Muscle layer of colon (tissue), 2 donors: ENCODE results near the gene PDGFC.
"Not testable (repeated sequence)": the region's sequence is repeated elsewhere in the genome, so short reads cannot be mapped to it uniquely, and the experiment has no call there.

Experiments
- H3K27ac ChIP-seq: one replicate; pipeline ENCODE4 v1.7.0; 2013; ENCODE audit warnings: low read depth, mild to moderate bottlenecking, low read length, moderate library complexity
- H3K27me3 ChIP-seq, 2 donors: one replicate each; pipeline ENCODE4 v1.7.0; 2013; ENCODE audit warnings: low read length in 2 of 2, mild to moderate bottlenecking in 2 of 2; ENCODE audit not compliant: insufficient read depth in 2 of 2, control insufficient read depth in 1 of 2
- H3K36me3 ChIP-seq: one replicate; pipeline ENCODE4 v1.7.0; 2013; ENCODE audit warnings: mild to moderate bottlenecking, low read length; ENCODE audit not compliant: insufficient read depth
- H3K4me1 ChIP-seq: one replicate; pipeline ENCODE4 v1.7.0; 2013; ENCODE audit warnings: mild to moderate bottlenecking, low read length; ENCODE audit not compliant: insufficient read depth
- H3K4me3 ChIP-seq, 2 donors: one replicate each; pipeline ENCODE4 v1.7.0; 2013; ENCODE audit warnings: low read length in 2 of 2, low read depth in 1 of 2, mild to moderate bottlenecking in 1 of 2, moderate library complexity in 1 of 2
- H3K9ac ChIP-seq: one replicate; pipeline ENCODE4 v1.7.0; 2013; ENCODE audit warnings: low read length
- H3K9me3 ChIP-seq: one replicate; pipeline ENCODE4 v1.7.0; 2013; ENCODE audit warnings: mild to moderate bottlenecking, low read length
- donor health status: abdominal sarcoma.
- donor health status: Adenocarcinoma of cecum.

PDGFC gene

DNA sequence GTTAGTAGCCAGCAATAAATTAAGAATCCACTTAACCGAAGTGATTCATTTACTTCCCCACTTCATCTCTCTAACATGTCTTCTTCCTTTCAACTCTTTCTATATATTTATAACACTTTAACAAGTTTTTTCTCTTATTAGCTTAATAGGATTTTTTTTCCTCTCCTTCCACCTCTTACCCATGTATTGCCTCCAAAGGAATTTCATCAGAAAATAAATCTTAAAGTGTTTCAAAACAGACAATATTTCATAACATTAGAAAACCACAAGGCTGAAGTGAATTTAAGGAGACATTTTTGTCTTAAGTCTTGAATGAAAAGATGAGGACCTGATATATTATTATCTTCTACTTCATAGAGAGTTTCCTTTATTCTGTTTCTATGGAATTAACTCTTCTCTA is 101.5 kb downstream of the PDGFC start:
- Histone ChIP-seq H3K27me3 (no peaks in the 10 kb centered on the region), H3K36me3 (no peaks in the 10 kb centered on the region), H3K27ac (no peak overlapping the region), H3K9me3 (no peaks in the 10 kb centered on the region), H3K4me3 (no peak overlapping the region), H3K9ac (no peak overlapping the region), H3K4me1 (peaks cover 11% of the 10 kb centered on the region)

DNA sequence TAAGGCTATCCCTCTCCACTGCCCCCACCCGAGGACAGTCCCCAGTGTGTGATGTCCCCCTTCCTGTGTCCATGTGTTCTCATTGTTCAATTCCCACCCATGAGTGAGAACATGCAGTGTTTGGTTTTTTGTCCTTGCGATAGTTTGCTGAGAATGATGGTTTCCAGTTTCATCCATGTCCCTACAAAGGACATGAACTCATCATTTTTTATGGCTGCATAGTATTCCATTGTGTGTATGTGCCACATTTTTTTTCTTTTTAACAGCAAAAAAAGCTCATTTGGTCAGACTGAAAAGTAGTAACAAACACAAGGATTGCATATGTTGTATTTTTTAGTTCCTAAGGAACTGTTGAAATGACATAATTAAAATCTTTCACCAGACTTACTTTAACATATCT is 105.5 kb downstream of the PDGFC start:
- H3K9me3 ChIP-seq, H3K9ac ChIP-seq, H3K4me3 ChIP-seq, H3K4me1 ChIP-seq, H3K27me3 ChIP-seq, H3K36me3 ChIP-seq, H3K27ac ChIP-seq: not testable (repeated sequence)

DNA sequence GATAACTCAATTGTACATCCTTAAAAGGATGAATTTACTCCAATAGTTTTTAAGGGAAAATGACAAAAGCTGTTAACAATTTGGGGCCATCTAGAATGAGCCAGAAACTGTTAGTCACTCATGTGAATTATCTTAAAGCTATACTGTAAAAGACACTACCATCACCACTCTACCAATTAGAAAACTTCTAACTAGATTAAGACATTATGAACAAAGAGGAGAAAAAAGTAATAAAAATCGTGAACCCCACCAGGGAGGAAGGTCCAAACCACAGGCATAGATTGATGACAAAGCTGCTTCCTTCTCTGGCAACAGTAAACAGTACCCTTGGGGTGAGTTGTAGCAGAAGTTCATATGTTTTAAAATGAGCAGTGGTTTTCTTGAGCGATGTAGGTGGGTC is 106.1 kb downstream of the PDGFC start:
- no peak overlapping the region for H3K27ac ChIP-seq
- no peaks in the 10 kb centered on the region for H3K27me3 ChIP-seq
- no peak overlapping the region for H3K4me3 ChIP-seq
- H3K36me3 ChIP-seq, result no peaks in the 10 kb centered on the region
- H3K4me1 ChIP-seq, result peaks cover 4% of the 10 kb centered on the region
- H3K9me3 ChIP-seq, result no peaks in the 10 kb centered on the region
- no peak overlapping the region for H3K9ac ChIP-seq

DNA sequence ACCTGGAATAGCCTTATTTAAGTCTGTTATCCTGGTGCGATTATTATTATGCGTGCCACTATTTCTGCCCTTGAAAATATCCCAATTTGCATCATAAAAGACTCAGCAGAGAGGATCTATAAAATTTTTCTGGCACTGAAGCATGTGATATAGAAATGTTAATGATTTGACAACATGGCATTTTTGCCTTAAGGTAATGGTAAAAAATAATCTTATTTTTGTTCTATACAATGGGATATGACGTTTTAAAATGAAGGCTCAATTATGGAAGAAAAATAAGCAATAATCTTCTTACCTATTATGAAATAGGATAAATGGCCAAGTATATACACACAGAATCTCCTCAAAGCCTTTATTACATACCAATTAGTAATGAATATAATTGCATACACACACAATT is 113.5 kb downstream of the PDGFC start:
- no peak overlapping the region for H3K27ac ChIP-seq
- H3K9ac ChIP-seq, result no peak overlapping the region
- no peaks in the 10 kb centered on the region for H3K36me3 ChIP-seq
- H3K27me3 ChIP-seq, result no peaks in the 10 kb centered on the region
- no peak overlapping the region for H3K4me3 ChIP-seq
- H3K4me1 ChIP-seq, result no peaks in the 10 kb centered on the region
- H3K9me3 ChIP-seq, result no peaks in the 10 kb centered on the region

DNA sequence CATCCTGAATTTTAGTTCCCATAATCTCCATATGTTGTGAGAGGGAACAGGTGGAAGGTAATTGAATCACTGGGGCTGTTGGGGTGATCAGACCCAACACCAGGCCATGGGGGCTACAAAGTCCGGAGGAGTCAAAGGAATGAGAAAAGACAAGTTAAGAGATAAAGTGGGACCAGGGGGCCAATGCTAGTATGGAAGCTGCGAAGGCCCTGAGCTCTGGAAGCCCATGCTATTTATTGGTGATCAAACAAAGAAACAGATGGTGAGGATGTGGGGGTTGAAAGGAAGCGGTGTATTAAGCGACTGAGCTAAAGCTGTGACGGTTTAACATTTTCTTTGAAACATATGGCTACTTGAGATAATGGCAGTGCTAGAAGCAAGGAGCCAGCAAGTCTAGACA is 132.8 kb downstream of the PDGFC start:
- no peak overlapping the region for H3K9ac ChIP-seq
- peaks cover 8% of the 10 kb centered on the region for H3K9me3 ChIP-seq
- no peaks in the 10 kb centered on the region for H3K27me3 ChIP-seq
- H3K4me3 ChIP-seq, result peak overlapping the region in 1 of 2 donors; percentile 20
- no peak overlapping the region for H3K27ac ChIP-seq
- peaks cover 25% of the 10 kb centered on the region for H3K4me1 ChIP-seq
- no peaks in the 10 kb centered on the region for H3K36me3 ChIP-seq

DNA sequence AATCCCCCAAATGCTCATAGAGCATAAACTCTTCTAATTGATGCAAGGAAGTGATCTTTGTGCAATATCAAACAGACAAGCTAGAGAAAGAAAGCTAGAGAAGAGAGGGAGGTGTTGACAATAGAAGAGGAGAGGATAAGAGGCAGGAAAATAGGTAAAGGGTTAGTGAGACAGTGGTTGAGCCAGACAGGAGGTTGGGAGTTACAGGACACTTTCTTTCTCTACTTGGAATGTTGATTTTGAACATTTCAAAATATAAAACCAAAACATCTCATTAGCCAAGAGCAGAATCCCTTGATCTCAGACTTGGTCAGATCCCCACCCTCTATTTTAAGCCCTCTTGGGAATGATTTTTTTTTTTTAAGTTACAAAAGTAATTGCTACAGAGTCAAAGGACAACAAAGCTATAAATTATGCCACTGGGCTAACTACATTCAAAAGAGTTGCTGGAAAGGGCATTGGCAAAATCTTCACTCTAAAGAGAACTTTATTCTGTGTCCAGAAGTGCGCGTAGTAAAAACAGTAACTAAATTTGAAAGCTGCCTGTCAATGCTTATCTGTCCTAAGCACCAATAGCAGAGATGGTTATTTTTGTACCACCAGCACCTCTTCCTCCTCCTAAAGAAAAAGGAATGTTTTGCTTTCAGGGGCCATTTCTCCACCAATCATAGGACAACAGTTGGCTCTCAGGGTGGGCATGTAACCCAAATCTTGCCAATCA is 133.8 kb downstream of the PDGFC start:
- Histone ChIP-seq H3K27me3 (no peaks in the 10 kb centered on the region), H3K9ac (no peak overlapping the region), H3K9me3 (peaks cover 8% of the 10 kb centered on the region), H3K4me1 (peaks cover 28% of the 10 kb centered on the region), H3K27ac (no peak overlapping the region), H3K4me3 (no peak overlapping the region), H3K36me3 (no peaks in the 10 kb centered on the region)

DNA sequence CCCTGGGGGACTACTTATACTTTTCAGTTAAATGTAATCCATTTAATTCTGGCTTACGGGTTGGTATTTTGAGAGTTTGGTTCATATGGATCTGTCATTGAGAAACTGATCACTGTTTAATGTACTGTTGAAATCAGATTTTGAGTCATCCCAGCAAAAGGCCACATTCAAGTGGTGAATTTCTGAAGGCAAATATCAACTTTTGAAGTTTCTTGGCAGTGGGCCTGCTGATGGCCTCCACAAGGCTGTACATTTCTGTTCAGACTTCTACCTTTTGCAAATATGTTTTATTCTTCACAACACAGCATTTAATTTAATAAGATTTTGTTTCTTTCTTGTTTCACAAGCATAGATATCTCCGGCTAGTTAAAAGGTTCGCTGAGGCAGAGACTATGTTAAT is 138.7 kb downstream of the PDGFC start:
- no peaks in the 10 kb centered on the region for H3K27me3 ChIP-seq
- no peaks in the 10 kb centered on the region for H3K9me3 ChIP-seq
- no peaks in the 10 kb centered on the region for H3K36me3 ChIP-seq
- H3K4me1 ChIP-seq, result peaks cover 32% of the 10 kb centered on the region
- H3K27ac ChIP-seq, result no peak overlapping the region
- no peak overlapping the region for H3K4me3 ChIP-seq
- no peak overlapping the region for H3K9ac ChIP-seq

DNA sequence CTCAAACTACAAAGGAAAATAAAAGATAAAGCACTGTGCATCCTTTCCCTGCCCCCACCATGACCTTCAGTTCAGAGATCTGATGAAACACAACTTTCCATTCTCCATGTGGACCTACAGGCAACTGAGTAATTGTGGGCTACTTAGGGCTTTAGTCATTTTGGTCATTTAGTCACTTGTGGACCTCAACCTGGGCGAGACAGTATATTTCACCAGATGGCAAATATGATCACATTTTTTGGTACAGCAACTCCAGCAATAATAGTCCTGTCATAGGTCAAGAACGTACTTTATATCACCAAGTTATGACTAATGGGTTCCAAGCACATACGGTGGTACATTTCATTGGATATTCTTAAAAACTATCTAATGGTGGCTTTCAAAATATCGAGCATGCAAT is 141.2 kb downstream of the PDGFC start:
- H3K4me3 ChIP-seq, result no peak overlapping the region
- peaks cover 26% of the 10 kb centered on the region for H3K4me1 ChIP-seq
- no peaks in the 10 kb centered on the region for H3K27me3 ChIP-seq
- H3K36me3 ChIP-seq, result no peaks in the 10 kb centered on the region
- no peak overlapping the region for H3K9ac ChIP-seq
- H3K9me3 ChIP-seq, result no peaks in the 10 kb centered on the region
- H3K27ac ChIP-seq, result no peak overlapping the region

DNA sequence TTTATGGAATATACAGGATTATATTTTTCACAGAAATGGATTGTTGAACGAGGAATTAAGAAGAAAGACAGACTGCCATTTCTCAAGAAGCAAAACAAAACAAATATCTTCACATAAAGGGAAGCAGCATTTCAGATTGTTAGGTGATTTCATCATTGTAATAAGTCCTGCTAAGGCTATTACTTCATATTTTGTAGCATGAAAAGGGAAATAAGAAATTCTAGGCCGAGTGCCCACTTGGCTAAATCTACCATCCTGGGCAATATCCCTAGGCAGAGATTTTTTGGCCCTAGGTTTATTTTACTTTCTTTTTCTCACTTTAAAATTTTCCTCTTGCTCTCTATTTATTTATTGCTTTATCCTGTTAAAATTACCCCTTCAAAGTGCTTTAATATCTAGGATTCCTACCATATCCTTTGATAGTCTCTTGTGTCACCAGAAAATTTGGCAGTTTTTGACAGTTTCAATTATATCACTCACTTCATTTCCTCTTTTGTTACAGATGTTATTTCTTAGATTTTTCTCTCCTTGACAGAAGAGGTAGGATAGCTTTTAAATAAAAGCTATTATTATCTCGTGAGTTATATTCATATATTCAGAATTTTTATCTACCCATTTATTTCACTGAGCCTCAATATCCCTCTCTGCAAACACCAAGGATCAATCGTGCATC is 142.3 kb downstream of the PDGFC start:
- Histone ChIP-seq H3K27ac (no peak overlapping the region), H3K9me3 (no peaks in the 10 kb centered on the region), H3K4me1 (peaks cover 18% of the 10 kb centered on the region), H3K4me3 (no peak overlapping the region), H3K27me3 (no peaks in the 10 kb centered on the region), H3K36me3 (no peaks in the 10 kb centered on the region), H3K9ac (peak overlapping the region; percentile 34)

DNA sequence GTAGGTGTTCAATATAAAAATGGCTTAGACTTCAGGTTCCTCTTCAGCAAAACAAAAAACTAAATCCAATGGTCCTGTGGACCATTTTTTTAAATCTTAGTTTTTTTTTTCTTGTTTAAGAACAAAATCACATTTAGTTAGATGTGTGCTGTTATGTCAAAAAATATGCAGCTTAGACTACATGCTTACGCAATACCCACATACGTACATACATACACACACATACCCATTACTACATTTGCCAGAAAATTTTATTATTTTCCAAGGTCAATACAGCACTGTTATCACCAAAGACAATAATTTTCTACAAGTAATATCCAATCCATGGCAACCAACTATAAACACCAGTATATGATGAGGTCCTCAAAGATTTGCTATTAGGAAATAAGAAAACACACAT is 144.1 kb downstream of the PDGFC start:
- H3K4me1 ChIP-seq, result peaks cover 10% of the 10 kb centered on the region
- H3K4me3 ChIP-seq, result no peak overlapping the region
- H3K9me3 ChIP-seq, result no peaks in the 10 kb centered on the region
- no peaks in the 10 kb centered on the region for H3K36me3 ChIP-seq
- H3K27me3 ChIP-seq, result no peaks in the 10 kb centered on the region
- no peak overlapping the region for H3K27ac ChIP-seq
- no peak overlapping the region for H3K9ac ChIP-seq

DNA sequence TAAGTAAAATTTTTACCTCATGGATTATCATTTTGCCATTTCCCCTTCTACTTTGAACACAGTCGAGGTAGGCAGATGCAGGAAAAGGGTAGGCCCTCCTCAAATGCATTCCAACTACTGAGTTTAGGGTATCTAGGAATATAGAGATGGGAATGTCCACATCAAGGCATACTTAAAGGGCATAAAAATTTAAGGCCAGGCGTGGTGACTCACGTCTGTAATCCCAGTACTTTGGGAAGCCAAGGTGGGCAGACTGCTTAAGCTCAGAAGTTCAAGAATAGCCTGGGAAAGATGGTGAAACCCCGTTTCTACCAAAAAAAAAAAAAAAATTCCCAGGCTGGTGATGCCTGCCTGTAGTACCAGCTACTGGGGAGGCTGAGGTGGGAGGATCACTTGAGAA is 146.5 kb downstream of the PDGFC start:
- H3K9ac ChIP-seq, result no peak overlapping the region
- H3K27me3 ChIP-seq, result no peaks in the 10 kb centered on the region
- peaks cover 10% of the 10 kb centered on the region for H3K4me1 ChIP-seq
- no peaks in the 10 kb centered on the region for H3K9me3 ChIP-seq
- H3K27ac ChIP-seq, result no peak overlapping the region
- no peak overlapping the region for H3K4me3 ChIP-seq
- no peaks in the 10 kb centered on the region for H3K36me3 ChIP-seq
